Astrocyte of the spinal cord (primary cell): ENCODE measurements around the gene MAP3K1.

Experiments used
- DNase-seq: peaks from one replicate; pipeline ENCODE4 v3.0.0; 2011; ENCODE audit warnings: low read depth, low spot score
- H3K4me3 ChIP-seq: 2 replicates; pipeline ENCODE4 v1.5.1; 2011; ENCODE audit warnings: low read depth, mild to moderate bottlenecking, low read length, moderate library complexity
- in situ Hi-C: cut with HindIII; loops from 2 replicates; pipeline ENCODE4 v1.10.0; 2017; ENCODE audit warnings: low sequenced_read_pairs
- TF ChIP-seq, protein P1 (sequence below): IDR thresholded peaks from 2 replicates; pipeline ENCODE4 v1.5.1; 2012; ENCODE audit warnings: low read depth, mild to moderate bottlenecking, low read length, inconsistent platforms

Gene MAP3K1

DNA sequence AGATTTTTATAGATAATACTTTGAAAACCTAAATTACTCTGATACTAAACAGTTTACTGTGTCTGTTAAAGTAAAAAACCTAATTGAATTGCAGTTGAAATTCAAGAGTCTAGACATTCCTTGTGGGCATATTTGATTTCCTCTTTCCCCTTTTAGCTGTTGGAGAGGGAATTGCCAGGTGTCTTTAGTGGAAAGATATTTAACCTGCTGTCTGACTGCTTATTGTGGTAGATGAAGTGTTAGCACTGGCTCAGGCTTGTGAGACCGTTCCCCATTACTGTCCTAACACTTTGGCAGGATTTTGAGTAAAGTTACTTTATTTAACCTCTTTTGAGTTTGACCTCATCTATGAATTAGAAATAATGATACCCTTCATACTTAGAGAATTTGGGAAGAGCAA is 16.4 kb downstream of the MAP3K1 start:
- in situ Hi-C loops, result no loop called here
- TF ChIP-seq, protein P1, sequence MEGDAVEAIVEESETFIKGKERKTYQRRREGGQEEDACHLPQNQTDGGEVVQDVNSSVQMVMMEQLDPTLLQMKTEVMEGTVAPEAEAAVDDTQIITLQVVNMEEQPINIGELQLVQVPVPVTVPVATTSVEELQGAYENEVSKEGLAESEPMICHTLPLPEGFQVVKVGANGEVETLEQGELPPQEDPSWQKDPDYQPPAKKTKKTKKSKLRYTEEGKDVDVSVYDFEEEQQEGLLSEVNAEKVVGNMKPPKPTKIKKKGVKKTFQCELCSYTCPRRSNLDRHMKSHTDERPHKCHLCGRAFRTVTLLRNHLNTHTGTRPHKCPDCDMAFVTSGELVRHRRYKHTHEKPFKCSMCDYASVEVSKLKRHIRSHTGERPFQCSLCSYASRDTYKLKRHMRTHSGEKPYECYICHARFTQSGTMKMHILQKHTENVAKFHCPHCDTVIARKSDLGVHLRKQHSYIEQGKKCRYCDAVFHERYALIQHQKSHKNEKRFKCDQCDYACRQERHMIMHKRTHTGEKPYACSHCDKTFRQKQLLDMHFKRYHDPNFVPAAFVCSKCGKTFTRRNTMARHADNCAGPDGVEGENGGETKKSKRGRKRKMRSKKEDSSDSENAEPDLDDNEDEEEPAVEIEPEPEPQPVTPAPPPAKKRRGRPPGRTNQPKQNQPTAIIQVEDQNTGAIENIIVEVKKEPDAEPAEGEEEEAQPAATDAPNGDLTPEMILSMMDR, result no peak
- H3K4me3 ChIP-seq, result no peak overlapping the region
- DNase-seq, result no peak

DNA sequence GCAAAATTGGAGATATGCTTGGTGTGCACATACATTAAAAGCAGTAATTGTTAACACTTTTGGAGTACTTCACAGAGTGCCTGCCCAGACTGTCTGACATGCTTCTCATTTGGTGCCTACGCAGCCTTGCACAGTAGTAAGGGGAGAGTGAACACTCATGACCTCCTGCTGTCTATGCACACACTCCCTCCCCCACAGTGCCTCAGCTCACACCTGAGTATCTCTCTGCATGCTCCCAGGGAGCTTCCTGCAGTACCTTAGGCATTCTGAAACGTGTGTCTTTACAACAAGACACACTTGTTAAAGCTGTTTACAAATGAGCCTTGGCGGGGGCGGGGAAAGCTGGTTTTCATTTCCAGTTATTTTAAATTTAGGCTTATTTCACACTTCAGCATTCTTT is 18.0 kb downstream of the MAP3K1 start:
- no peak for DNase-seq
- TF ChIP-seq, protein P1, result no peak
- in situ Hi-C loops, result no loop called here
- no peak overlapping the region for H3K4me3 ChIP-seq

DNA sequence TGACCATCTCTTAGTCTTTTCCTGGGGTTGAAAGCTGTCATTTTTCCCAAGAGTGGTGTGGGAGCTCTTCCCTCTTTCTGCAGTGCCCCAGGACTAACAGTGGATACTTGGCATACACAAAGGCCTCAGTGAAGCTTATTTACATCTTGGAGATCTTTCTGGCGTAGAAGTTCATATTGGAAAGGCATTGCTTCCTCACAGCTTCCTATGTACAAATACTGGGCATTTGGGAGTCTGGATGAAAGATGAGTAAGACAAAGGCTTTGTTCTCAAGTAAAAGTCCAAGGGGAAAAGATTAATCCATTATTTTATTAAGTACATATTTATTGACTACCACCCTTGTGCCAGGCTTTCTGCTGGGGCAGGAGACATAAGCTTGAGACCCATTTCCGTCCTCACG is 22.0 kb downstream of the MAP3K1 start:
- no peak overlapping the region for H3K4me3 ChIP-seq
- in situ Hi-C loops, result no loop called here
- TF ChIP-seq, protein P1, result no peak
- DNase-seq, result no peak

DNA sequence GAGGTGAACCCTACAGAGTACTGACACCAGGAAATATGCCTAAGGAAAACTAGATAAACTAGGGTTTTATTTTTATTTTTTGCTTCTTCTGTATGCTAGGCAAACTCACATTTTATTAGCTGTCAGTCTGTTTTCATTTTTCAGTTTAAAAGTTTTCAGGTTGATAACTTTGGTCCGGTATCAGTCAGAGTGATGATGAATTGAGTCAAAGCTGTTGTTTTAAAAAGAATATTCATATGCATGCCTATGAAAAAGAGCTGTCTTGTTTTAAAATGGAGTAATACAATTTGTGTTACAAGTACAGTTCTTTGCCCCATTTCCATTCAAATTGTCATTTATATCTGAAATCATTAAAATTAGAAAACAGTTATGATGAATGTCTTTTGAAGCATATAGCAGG is 22.6 kb downstream of the MAP3K1 start:
- in situ Hi-C loops, result no loop called here
- TF ChIP-seq, protein P1, result no peak
- no peak overlapping the region for H3K4me3 ChIP-seq
- no peak for DNase-seq

DNA sequence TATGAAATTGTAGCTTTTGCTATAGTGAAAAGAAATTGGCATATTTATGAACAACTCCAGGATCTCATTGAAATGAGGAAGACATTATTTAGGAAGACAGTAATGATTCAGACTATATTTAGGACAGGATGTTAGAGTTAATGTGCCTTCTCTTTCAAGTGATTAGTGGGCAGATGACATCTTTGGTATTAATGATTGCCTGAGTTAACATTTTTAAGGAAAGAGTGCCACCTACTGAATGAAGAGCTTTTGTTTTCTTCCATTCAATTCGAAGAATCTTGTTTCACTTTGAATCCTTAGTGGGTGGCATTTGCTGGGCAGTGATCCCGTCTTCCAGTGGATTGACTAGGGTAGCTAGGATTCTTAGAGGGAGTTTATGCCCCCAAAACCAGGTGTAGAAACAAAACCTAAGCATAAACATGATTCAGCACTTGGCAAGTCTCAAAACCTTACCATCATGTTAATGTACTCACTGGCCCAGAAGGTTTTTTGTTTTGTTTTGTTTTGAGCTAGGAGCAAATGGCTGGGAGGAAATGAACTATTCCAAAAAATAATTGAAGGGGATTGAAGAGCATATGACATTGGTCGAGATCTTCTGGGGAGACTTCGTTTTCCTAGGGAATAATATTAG is 23.2 kb downstream of the MAP3K1 start:
- H3K4me3 ChIP-seq, result no peak overlapping the region
- in situ Hi-C loops, result no loop called here
- TF ChIP-seq, protein P1, result peak; percentile 42
- peak; percentile 75 for DNase-seq

DNA sequence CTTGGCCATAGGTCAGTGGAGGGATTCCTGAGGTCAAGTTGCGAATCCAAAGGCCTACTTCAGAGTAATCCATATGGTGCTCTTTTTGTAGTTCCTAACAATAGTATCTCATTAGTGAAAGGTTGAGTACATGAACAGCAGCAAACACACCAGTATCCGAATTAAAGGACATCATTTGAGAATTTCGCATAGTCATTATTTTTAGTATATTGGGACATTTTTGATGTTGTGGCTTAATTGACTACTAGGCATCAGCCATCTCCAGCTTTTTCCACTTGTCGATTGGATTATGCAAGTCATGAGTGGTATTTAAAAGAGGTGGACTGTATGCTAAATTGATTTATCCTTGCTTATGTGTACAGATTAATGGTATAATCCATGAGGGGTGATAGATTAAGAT is 23.7 kb downstream of the MAP3K1 start:
- H3K4me3 ChIP-seq, result no peak overlapping the region
- in situ Hi-C loops, result no loop called here

More for the DNA sequence above, 23.7 kb downstream of the MAP3K1 start:
- TF ChIP-seq, protein P1, result no peak
- no peak for DNase-seq
